Liver (tissue), 9 donors: Measurements from ENCODE around the gene UNC5B. TPM values are rescaled to one million over a fixed set of nuclear protein-coding genes. Genes with fewer than 3 reads are reported as not detected.

Experiments used
- DNase-seq: peaks from one replicate; pipeline ENCODE4 v3.0.0-alpha.2; 2017; ENCODE audit warnings: low spot score
- H3K27ac ChIP-seq, 2 donors: one replicate each; pipeline ENCODE4 v1.7.0; 2013; ENCODE audit warnings: inconsistent platforms in 2 of 2, low read length in 2 of 2, control low read depth in 1 of 2, low read depth in 1 of 2, mild to moderate bottlenecking in 1 of 2
- H3K27me3 ChIP-seq, 4 donors: one replicate each; pipeline versions ENCODE4 v1.6.1 to v1.7.0; 2013; ENCODE audit warnings: low read length in 3 of 4, inconsistent platforms in 1 of 4, mild to moderate bottlenecking in 1 of 4, moderate library complexity in 1 of 4; ENCODE audit not compliant: control insufficient read depth in 4 of 4, insufficient read depth in 4 of 4
- H3K36me3 ChIP-seq, 4 donors: one replicate each; pipeline versions ENCODE4 v1.6.1 to v1.7.0; 2013; ENCODE audit warnings: low read length in 3 of 4, mild to moderate bottlenecking in 3 of 4, low read depth in 1 of 4, moderate library complexity in 1 of 4; ENCODE audit not compliant: control insufficient read depth in 4 of 4, insufficient read depth in 3 of 4
- H3K4me1 ChIP-seq, 4 donors: one replicate each; pipeline versions ENCODE4 v1.6.1 to v1.7.0; 2013; ENCODE audit warnings: low read length in 3 of 4, mild to moderate bottlenecking in 3 of 4, moderate library complexity in 1 of 4; ENCODE audit not compliant: control insufficient read depth in 4 of 4, insufficient read depth in 4 of 4
- H3K4me3 ChIP-seq, 3 donors: one replicate each; pipeline versions ENCODE4 v1.6.1 to v1.7.0; 2013; ENCODE audit warnings: low read length in 3 of 3, control low read depth in 1 of 3, low read depth in 1 of 3, mild to moderate bottlenecking in 1 of 3
- H3K9ac ChIP-seq, 2 donors: one replicate each; pipeline ENCODE4 v1.7.0; 2013; ENCODE audit warnings: low read length in 2 of 2, mild to moderate bottlenecking in 2 of 2, moderate library complexity in 2 of 2, control low read depth in 1 of 2, low read depth in 1 of 2
- H3K9me3 ChIP-seq, 4 donors: one replicate each; pipeline versions ENCODE4 v1.6.1 to v1.7.0; 2013; ENCODE audit warnings: low read length in 3 of 4; ENCODE audit not compliant: control insufficient read depth in 4 of 4
- FOXA1 ChIP-seq: IDR thresholded peaks from 2 replicates; pipeline ENCODE4 v1.6.1; 2016; ENCODE audit warnings: antibody characterized with exemption
- FOXA2 ChIP-seq: IDR thresholded peaks from 2 replicates; pipeline ENCODE4 v1.6.1; 2016; ENCODE audit warnings: antibody characterized with exemption
- GABPA ChIP-seq, 2 donors: IDR thresholded peaks in 1 of 2; conservative IDR thresholded peaks in 1 of 2; 2 replicates each; pipeline ENCODE4 v1.6.1; 2016; ENCODE audit warnings: antibody characterized with exemption in 2 of 2, mild to moderate bottlenecking in 1 of 2, moderate library complexity in 1 of 2
- HNF4A ChIP-seq, 2 donors: conservative IDR thresholded peaks; 2 replicates each; pipeline ENCODE4 v1.6.1; 2016; ENCODE audit warnings: antibody characterized with exemption in 2 of 2, mild to moderate bottlenecking in 2 of 2
- HNF4G ChIP-seq: IDR thresholded peaks from 2 replicates; pipeline ENCODE4 v1.6.1; 2016; ENCODE audit warnings: antibody characterized with exemption
- JUND ChIP-seq, 2 donors: IDR thresholded peaks; 2 replicates each; pipeline ENCODE4 v1.6.1; 2016; ENCODE audit warnings: antibody characterized with exemption in 2 of 2
- NR2F2 ChIP-seq: IDR thresholded peaks from 2 replicates; pipeline ENCODE4 v1.6.1; 2016; ENCODE audit warnings: antibody characterized with exemption
- RAD21 ChIP-seq, 2 donors: IDR thresholded peaks; 2 replicates each; pipeline ENCODE4 v1.6.1; 2016; ENCODE audit warnings: antibody characterized with exemption in 2 of 2, mild to moderate bottlenecking in 2 of 2
- TAF1 ChIP-seq: conservative IDR thresholded peaks from 2 replicates; pipeline ENCODE4 v1.6.1; 2016; ENCODE audit warnings: antibody characterized with exemption, mild to moderate bottlenecking
- YY1 ChIP-seq: IDR thresholded peaks from 2 replicates; pipeline ENCODE4 v1.6.1; 2016; ENCODE audit warnings: antibody characterized with exemption, mild to moderate bottlenecking
- WGBS: extraction: QIAGEN DNeasy Blood & Tissue Kit; methylation state at CpG from one replicate; pipeline ENCODE4 v1.1.7; 2013; 5-methylcytosine and 5-hydroxymethylcytosine counted together
- polyA plus RNA-seq, 2 donors: library from polyadenylated mRNA; stranded (reverse) in 1 of 2; unstranded in 1 of 2; fragments of 200-250 nt in 1 of 2; fragments of >200 nt in 1 of 2; fragmentation: Nextera tagmentation in 1 of 2; extraction: Ambion mirVana in 1 of 2; gene quantifications; one replicate each; pipeline versions ENCODE4 v1.2.1 to v1.2.3, GENCODE V29; 2013 to 2015
- total RNA-seq, 2 donors: library from RNA; depleted of rRNA; stranded (reverse); fragments of >200 nt; gene quantifications; one replicate each; pipeline ENCODE4 v1.2.3, GENCODE V29; 2014
- TF ChIP-seq, protein P1 (sequence below): IDR thresholded peaks from 2 replicates; pipeline ENCODE4 v1.6.1; 2016; ENCODE audit warnings: antibody characterized with exemption
- donor health status: healthy.
- donor health status: healthy.
- donor health status: healthy.
- donor health status: healthy.
- donor health status: healthy.

UNC5B gene
- total and polyA plus RNA-seq, 4 donors = 0.56 to 1.8 (median 1.3) TPM

DNA sequence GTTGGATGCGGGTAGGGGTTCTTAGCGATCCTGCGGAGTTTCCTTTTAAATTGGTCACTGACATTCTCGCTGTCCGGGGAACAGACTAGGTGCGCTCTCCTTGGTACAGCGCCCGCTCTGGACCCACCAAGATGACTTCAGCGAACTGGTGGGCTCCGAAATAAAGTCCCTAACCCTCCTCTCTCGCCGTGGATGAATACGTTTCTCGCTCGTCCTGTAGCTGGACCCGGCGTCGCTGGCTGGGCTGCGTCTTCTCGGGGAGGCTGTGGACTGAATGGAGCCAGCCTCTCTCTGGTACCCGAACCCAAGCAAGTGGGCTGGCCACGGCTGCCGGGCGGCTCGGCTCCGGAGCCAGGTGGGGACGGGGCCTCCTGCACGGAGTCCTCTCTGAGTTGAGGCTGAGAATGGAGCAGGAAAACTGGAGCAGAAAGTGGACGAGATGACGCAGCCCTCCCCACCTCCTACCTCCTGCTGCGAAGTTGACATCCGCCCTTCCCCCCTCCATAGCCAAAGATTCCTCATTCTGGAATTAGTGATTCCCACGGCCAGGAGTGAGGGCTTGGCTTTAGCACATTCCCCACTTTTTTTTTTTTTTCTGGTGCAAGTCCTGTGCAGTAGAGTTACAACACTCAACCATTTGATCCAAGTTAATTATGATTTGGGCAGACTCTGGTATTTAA is 1.5 kb downstream of the UNC5B start:
- H3K4me1 ChIP-seq = peaks cover 18 to 34% (median 23%) of the 10 kb centered on the region in 4 donors
- DNase-seq = no peak
- H3K9ac ChIP-seq = no peak overlapping the region
- TF ChIP-seq HNF4G = no peak
- no peak for TF ChIP-seq FOXA2
- TF ChIP-seq FOXA1 = no peak
- TF ChIP-seq JUND (IDR thresholded peaks at IDR 0.05) = no peak
- TF ChIP-seq RAD21 (IDR thresholded peaks at IDR 0.05) = no peak
- no peak for TF ChIP-seq GABPA (IDR thresholded peaks at IDR 0.05 in 1 of 2, conservative IDR thresholded peaks at IDR 0.05 in 1 of 2)
- TF ChIP-seq NR2F2 = no peak
- no peak for TF ChIP-seq TAF1
- H3K9me3 ChIP-seq = no peaks in the 10 kb centered on the region
- WGBS = 8% methylated on average over 33 of the region's 33 CpGs
- H3K4me3 ChIP-seq = peak overlapping the region in 2 of 3 donors; percentile 28 to 32
- H3K27ac ChIP-seq = peak overlapping the region in 1 of 2 donors; percentile 25
- no peaks in the 10 kb centered on the region for H3K36me3 ChIP-seq
- H3K27me3 ChIP-seq = peaks cover 0 to 10% (median 5%) of the 10 kb centered on the region in 4 donors

DNA sequence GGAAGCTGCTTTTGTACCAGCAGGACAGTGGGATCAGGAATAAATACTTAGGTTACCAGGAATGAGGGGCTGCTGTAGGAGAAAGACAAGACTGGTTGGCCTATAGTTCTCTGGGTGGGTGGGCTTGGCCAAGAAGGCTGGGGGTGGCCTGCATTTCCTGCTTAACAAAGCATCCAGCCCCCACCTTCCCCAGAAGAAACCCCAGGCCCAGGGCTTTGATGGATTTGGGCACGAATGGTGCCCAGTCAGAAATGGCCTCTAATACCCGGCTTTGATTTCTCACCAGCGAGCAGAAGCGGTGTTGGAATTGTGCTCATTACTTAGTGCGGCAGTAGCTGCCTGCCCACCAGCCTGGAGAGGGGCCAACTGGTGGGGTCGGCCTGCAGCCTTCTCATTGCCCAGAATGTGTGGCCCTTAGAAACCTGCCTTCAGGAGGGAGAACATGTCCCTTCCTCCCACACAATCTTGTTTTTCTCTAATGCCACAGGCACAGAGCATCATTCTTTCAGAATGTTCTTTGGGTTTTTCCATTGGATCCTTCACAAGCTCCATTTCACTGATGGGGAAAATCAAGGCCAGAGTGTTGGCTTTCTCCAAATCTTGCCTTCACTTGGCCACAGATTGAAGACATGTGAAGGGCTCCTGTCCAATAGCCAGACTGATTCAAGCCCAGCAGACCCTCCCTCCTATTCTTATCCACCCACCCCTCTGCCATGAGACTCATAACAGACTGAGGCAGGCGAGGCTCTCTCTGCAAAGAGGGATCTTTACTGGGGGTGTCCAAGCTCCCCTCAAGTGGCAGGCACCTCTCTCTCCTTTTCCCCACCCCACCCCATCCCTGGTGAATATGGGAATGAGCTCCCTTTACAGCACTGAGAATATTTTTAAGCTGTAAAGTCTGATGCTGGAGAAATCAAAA is 2.5 kb downstream of the UNC5B start:
- Histone ChIP-seq H3K4me3 (no peak overlapping the region), H3K9ac (no peak overlapping the region), H3K36me3 (no peaks in the 10 kb centered on the region), H3K27me3 (peaks cover 0 to 6% (median 3%) of the 10 kb centered on the region in 4 donors), H3K4me1 (peaks cover 18 to 34% (median 23%) of the 10 kb centered on the region in 4 donors), H3K27ac (no peak overlapping the region), H3K9me3 (no peaks in the 10 kb centered on the region)
- DNase-seq = no peak
- 88% methylated on average over 7 of the region's 7 CpGs for WGBS
- no peak for TF ChIP-seq JUND (IDR thresholded peaks at IDR 0.05)
- no peak for TF ChIP-seq YY1
- TF ChIP-seq HNF4A (conservative IDR thresholded peaks at IDR 0.05) = no peak

DNA sequence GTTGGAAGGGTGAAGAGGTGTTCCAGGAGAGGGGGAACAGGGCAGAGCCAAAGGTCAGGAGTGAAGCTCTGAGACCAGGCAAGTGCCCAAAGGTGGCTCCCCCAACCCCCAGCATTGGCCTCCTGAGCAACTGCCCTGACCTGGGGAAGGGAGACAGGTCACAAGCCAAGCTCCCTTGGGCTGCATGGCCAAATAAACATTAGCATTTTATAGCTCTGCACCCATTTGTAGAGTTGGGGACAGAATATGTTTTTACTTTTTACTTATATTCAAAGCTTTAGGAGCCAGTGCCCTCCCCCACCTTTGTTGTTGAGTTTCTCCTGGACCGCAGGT is 4.0 kb downstream of the UNC5B start:
- no peak overlapping the region for H3K27ac ChIP-seq
- H3K4me1 ChIP-seq = peaks cover 18 to 34% (median 23%) of the 10 kb centered on the region in 4 donors
- no peaks in the 10 kb centered on the region for H3K36me3 ChIP-seq
- peaks cover 0 to 5% (median 2%) of the 10 kb centered on the region in 4 donors for H3K27me3 ChIP-seq
- H3K9me3 ChIP-seq = no peaks in the 10 kb centered on the region
- 90% methylated on average over 1 of the region's 1 CpG for WGBS
- TF ChIP-seq, protein P1, sequence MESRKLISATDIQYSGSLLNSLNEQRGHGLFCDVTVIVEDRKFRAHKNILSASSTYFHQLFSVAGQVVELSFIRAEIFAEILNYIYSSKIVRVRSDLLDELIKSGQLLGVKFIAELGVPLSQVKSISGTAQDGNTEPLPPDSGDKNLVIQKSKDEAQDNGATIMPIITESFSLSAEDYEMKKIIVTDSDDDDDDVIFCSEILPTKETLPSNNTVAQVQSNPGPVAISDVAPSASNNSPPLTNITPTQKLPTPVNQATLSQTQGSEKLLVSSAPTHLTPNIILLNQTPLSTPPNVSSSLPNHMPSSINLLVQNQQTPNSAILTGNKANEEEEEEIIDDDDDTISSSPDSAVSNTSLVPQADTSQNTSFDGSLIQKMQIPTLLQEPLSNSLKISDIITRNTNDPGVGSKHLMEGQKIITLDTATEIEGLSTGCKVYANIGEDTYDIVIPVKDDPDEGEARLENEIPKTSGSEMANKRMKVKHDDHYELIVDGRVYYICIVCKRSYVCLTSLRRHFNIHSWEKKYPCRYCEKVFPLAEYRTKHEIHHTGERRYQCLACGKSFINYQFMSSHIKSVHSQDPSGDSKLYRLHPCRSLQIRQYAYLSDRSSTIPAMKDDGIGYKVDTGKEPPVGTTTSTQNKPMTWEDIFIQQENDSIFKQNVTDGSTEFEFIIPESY = no peak
- no peak overlapping the region for H3K9ac ChIP-seq
- no peak for DNase-seq
- H3K4me3 ChIP-seq = no peak overlapping the region
